Measurements from ENCODE around the gene CHST9.

- TF ChIP-seq, protein P1, sequence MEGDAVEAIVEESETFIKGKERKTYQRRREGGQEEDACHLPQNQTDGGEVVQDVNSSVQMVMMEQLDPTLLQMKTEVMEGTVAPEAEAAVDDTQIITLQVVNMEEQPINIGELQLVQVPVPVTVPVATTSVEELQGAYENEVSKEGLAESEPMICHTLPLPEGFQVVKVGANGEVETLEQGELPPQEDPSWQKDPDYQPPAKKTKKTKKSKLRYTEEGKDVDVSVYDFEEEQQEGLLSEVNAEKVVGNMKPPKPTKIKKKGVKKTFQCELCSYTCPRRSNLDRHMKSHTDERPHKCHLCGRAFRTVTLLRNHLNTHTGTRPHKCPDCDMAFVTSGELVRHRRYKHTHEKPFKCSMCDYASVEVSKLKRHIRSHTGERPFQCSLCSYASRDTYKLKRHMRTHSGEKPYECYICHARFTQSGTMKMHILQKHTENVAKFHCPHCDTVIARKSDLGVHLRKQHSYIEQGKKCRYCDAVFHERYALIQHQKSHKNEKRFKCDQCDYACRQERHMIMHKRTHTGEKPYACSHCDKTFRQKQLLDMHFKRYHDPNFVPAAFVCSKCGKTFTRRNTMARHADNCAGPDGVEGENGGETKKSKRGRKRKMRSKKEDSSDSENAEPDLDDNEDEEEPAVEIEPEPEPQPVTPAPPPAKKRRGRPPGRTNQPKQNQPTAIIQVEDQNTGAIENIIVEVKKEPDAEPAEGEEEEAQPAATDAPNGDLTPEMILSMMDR (IDR thresholded peaks at IDR 0.05; ENCODE audit: poor library complexity), result no peak
- TF ChIP-seq EZH2 (IDR thresholded peaks at IDR 0.05; ENCODE audit: borderline replicate concordance) (no peak), EZH2phosphoT487 (IDR thresholded peaks at IDR 0.05; ENCODE audit: low read depth, severe bottlenecking, unreplicated experiment) (no peak)
Measured at GRCh38 chr18:27213123-27213717, 28.1 kb upstream of the CHST9 start.

All from hepatocyte (in vitro differentiated cells).